ENCODE measurements around the gene NR0B2. TPM values are rescaled to one million over a fixed set of nuclear protein-coding genes. Genes with fewer than 3 reads are reported as not detected.
"Not testable (repeated sequence)": the region's sequence is repeated elsewhere in the genome, so short reads cannot be mapped to it uniquely, and the experiment has no call there.

The NR0B2 gene
- total RNA-seq, 1 donor from 2014 or later, result not detected

DNA sequence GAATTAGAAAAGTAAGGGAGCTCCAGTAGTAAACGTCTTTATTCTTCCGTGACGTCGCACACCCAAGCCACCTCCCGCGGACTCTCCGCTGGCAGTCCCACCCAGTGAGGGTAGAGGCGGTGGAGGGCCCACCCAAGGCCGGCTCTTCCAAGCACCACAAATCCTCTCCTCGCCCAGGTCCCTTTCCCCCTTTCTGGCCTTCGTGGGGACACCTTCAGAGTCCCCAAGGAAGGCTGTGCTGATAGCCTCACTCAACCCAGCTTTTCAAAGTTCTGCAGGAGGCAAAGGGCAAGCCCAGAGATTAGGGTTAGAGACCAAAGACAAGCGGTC is 23.3 kb downstream of the NR0B2 start:
- DNase-seq (ENCODE audit: low read depth in 2 of 2), result no peak

- peak; percentile 86 to 87 for DNase-seq (ENCODE audit: low read depth in 2 of 2)
These were observed 24.0 kb downstream of the NR0B2 start, which contains the start of gene GPN2 for GRCh38 chr1:26889551-26890466. Gene GPN2, minus strand, starts transcription at chr1:26890283. Its CDS starts 187 bp downstream, at chr1:26890096.

GRCh38 chr1:26888231-26888630 is 25.5 kb downstream of the NR0B2 start:
- no peak for DNase-seq (ENCODE audit: low read depth in 2 of 2)

GRCh38 chr1:26887125-26887524 is 26.6 kb downstream of the NR0B2 start:
- DNase-seq (ENCODE audit: low read depth in 2 of 2), result peak; percentile 23 to 51

DNA sequence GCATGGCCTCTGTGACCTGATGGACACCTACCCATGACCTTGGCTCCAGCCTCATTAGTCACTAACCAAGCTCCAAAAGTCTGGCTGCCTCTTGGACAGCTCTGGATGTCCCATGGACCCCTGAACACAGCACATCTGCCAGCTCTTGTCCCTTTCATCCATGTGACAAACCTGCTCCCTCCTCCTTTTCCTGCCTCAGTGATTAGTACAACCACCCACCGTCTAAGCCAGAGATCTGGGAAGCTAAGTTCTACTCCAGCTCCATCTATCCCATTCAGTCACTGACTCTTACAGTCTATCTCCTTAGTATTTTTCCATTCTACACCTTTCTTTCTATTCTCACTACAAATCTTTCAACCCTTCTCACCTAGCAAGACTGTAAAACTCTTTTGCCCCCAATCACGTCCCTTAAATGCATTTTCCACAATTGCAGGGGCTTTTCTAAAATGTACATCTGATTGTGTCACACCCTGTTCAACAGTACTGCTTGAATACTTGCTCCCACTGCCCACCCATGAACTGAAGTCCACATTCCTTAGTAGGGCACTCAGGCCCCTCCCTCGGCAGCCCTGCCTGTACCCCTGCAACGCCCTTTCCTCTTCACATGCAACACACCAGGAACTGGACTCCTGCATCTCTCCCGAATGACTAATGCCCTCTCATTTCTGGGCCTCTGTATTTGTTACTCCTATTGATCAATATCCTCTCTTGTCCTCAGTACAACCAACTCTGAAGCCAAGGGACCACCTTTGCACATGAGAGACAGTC is 30.9 kb downstream of the NR0B2 start:
- DNase-seq (ENCODE audit: low read depth in 2 of 2), result no peak

GRCh38 chr1:26881611-26882010 is 32.2 kb downstream of the NR0B2 start:
- DNase-seq (ENCODE audit: low read depth in 2 of 2), result not testable (repeated sequence)

DNA sequence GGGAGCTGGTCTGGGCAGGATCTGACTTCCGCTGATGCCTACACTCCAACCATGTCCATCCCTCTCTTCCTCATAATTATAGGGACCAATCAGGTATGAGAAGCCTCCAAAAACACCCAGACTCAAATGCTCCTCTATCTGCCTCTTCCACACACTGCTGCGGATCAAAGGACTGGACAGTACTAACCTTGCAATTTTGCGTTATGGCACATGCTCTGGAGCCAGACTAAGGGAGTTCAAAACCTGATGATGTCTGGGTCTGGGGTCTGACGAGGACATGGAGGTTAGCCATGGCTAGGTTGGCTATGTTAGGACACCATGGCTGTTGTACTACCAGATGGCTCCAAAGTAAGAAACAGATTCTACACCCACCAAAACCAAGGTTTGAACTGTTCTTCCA is 34.0 kb downstream of the NR0B2 start:
- DNase-seq (ENCODE audit: low read depth in 2 of 2), result no peak

DNA sequence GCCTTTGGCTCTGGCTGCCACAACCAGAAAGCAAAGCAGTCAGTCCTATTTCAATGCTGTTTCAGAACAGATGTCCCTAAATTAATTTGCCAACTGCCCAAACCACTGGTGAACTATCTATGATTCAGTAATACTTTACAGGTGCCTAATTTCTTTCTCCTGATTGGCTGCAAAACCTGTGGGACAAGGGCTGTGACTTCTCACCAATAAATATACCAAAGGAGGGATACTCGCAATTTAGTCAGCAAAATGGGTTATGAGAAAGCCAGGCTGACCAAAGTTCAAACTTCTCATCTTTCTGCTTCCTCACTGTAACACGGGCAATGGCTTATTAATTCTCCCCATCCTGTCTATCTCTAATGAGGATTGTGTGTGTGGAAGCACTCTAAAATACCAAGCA is 36.4 kb downstream of the NR0B2 start:
- DNase-seq (ENCODE audit: low read depth in 2 of 2), result no peak

DNA sequence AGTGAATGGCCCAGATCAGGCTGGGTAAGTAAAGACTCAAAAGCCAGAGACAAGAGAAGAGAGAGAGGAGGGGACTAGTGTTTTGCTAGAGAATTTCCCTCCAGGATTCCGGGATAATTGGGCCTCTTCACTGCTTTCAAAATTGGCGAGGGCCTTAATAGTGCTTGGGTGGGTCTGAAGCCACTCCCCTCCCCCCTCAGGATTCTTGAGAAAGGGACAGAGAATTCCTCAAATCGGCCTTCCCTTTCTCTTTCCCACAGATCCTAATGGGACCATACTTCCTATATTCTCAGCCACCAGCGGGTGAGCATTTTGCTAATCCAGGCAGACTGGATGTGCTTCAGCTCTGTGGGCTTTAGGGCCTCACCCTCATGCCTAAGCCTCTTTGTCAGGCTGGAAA is 38.9 kb downstream of the NR0B2 start:
- DNase-seq (ENCODE audit: low read depth in 2 of 2), result no peak

GRCh38 chr1:26873097-26873496 is 40.7 kb downstream of the NR0B2 start:
- DNase-seq (ENCODE audit: low read depth in 2 of 2), result not testable (repeated sequence)

- DNase-seq (ENCODE audit: low read depth in 2 of 2), result peak; percentile 97
These were observed 48.9 kb downstream of the NR0B2 start for GRCh38 chr1:26864610-26865480.

DNA sequence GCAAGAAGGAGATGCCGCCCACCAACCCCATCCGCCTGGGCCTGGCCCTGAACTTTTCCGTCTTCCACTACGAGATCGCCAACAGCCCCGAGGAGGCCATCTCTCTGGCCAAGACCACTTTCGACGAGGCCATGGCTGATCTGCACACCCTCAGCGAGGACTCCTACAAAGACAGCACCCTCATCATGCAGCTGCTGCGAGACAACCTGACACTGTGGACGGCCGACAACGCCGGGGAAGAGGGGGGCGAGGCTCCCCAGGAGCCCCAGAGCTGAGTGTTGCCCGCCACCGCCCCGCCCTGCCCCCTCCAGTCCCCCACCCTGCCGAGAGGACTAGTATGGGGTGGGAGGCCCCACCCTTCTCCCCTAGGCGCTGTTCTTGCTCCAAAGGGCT is 50.1 kb downstream of the NR0B2 start:
- DNase-seq (ENCODE audit: low read depth in 2 of 2), result no peak

DNA sequence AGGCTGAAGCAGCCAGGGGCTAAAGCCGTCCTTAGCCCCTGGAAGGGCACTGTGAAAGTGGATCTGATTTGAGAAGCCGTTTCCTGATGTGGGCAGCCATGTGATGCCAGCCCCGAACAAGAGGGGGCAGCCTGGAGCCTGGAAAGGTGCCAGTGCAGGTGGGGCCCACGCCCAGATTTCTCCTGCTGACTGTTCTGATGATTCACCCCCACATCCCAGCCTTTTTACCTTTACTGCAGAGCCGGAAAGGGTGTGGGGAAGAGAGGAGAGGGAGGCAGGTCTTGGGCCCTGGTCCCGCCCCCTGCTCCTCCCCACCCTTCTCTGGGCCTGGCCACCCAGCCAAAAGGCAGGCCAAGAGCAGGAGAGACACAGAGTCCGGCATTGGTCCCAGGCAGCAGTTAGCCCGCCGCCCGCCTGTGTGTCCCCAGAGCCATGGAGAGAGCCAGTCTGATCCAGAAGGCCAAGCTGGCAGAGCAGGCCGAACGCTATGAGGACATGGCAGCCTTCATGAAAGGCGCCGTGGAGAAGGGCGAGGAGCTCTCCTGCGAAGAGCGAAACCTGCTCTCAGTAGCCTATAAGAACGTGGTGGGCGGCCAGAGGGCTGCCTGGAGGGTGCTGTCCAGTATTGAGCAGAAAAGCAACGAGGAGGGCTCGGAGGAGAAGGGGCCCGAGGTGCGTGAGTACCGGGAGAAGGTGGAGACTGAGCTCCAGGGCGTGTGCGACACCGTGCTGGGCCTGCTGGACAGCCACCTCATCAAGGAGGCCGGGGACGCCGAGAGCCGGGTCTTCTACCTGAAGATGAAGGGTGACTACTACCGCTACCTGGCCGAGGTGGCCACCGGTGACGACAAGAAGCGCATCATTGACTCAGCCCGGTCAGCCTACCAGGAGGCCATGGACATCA is 50.7 kb downstream of the NR0B2 start, which contains the start of gene SFN:
TSS of gene SFN (plus strand) at position 369 of the 904 bp plus-strand sequence. CDS start at position 433, 64 bp downstream.
- DNase-seq (ENCODE audit: low read depth in 2 of 2), result no peak

DNA sequence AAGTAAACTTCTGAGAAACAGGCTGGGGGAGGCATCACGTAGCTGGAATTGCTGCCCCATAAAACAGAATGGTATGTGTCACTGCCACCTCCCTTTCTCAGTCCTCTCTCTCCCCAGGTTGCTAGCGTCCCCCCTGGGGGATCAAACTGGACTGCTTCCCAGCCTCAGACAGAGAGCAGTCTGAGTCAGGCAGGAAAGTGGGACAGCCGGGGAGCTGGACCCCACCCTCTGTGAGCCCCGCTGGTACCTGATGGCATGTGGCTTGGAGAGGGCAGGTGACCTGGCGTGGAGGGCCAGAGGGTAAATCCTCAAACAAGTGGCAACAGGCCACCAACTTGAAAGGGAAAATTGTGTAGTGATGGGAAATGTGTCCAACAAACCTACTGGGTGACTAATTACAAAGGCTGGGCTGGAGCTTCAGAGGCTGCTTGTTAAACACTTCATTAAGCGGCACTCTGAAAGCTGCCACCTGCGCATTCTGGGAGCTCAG is 51.8 kb downstream of the NR0B2 start:
- no peak for DNase-seq (ENCODE audit: low read depth in 2 of 2)

Other genes with a start within 250 kb of the NR0B2 start
- gene ARID1A, start 218.0 kb downstream of the NR0B2 start, total RNA-seq, result 7.8 and 9.5 TPM in 2 replicates
- 5.0 and 7.1 TPM in 2 replicates for gene PIGV, start 126.0 kb downstream of the NR0B2 start, total RNA-seq
- 3.3 and 4.2 TPM in 2 replicates for gene ZDHHC18, start 87.3 kb downstream of the NR0B2 start, total RNA-seq
- gene SFN, start 50.8 kb downstream of the NR0B2 start, total RNA-seq, result 0.22 TPM in 1 of 2 replicates, not detected in the other
- 6.8 and 8.3 TPM in 2 replicates for gene GPN2, start 23.7 kb downstream of the NR0B2 start, total RNA-seq
- gene GPATCH3, start 13.5 kb downstream of the NR0B2 start, total RNA-seq, result 7.6 and 10.3 TPM in 2 replicates
- gene NUDC, start 7.8 kb upstream of the NR0B2 start, total RNA-seq, result 17.4 and 18.5 TPM in 2 replicates
- not detected in 2 replicates for gene KDF1, start 46.5 kb upstream of the NR0B2 start, total RNA-seq
- 0.60 and 3.1 TPM in 2 replicates for gene TRNP1, start 79.7 kb upstream of the NR0B2 start, total RNA-seq
- 0.20 and 0.22 TPM in 2 replicates for gene TENT5B, start 98.9 kb upstream of the NR0B2 start, total RNA-seq
- gene SLC9A1, start 241.2 kb upstream of the NR0B2 start, total RNA-seq, result 3.6 and 4.1 TPM in 2 replicates

Data from lung microvascular endothelial cell (primary cell).